ENCODE measurements around the gene NCSTN. TPM values are rescaled to one million over a fixed set of nuclear protein-coding genes. Genes with fewer than 3 reads are reported as not detected.

The NCSTN gene
- polyA plus RNA-seq, 3 donors: 125 to 238 (median 145) TPM

- H3K4me2 ChIP-seq (replicated peaks; ENCODE audit: extremely low read depth, low read length, poor library complexity, severe bottlenecking): no peak overlapping the region
- no peaks in the 10 kb centered on the region for H3K4me1 Mint-ChIP-seq
- peaks cover 0 to 1% (median 0%) of the 10 kb centered on the region in 3 donors for H3K27me3 Mint-ChIP-seq (ENCODE audit: low read depth in 3 of 3)
- H3K9me3 Mint-ChIP-seq: no peaks in the 10 kb centered on the region
- H3K4me3 Mint-ChIP-seq: no peak overlapping the region
- peak overlapping the region in 1 of 7 donors; percentile 69 for H3K27ac Mint-ChIP-seq
- peaks cover 94 to 100% of the 10 kb centered on the region in 2 donors for H3K36me3 Mint-ChIP-seq
- intact Hi-C loops (cut with micrococcal nuclease): no loop called here
- TF ChIP-seq, protein P1, sequence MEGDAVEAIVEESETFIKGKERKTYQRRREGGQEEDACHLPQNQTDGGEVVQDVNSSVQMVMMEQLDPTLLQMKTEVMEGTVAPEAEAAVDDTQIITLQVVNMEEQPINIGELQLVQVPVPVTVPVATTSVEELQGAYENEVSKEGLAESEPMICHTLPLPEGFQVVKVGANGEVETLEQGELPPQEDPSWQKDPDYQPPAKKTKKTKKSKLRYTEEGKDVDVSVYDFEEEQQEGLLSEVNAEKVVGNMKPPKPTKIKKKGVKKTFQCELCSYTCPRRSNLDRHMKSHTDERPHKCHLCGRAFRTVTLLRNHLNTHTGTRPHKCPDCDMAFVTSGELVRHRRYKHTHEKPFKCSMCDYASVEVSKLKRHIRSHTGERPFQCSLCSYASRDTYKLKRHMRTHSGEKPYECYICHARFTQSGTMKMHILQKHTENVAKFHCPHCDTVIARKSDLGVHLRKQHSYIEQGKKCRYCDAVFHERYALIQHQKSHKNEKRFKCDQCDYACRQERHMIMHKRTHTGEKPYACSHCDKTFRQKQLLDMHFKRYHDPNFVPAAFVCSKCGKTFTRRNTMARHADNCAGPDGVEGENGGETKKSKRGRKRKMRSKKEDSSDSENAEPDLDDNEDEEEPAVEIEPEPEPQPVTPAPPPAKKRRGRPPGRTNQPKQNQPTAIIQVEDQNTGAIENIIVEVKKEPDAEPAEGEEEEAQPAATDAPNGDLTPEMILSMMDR (IDR thresholded peaks at IDR 0.05): no peak
- no peak overlapping the region for H3K27ac ChIP-seq (ENCODE audit: low read depth in 1 of 2, low read length in 2 of 2)
- no peak overlapping the region for H2AFZ ChIP-seq (ENCODE audit: insufficient read depth, low read depth, low read length, poor library complexity, severe bottlenecking)
- peaks cover 96 to 98% of the 10 kb centered on the region in 2 donors for H3K36me3 ChIP-seq (replicated peaks in 1 of 2; ENCODE audit: control insufficient read depth in 1 of 2, insufficient read depth in 2 of 2, low read length in 2 of 2)
- no peak for DNase-seq
- H3K79me2 ChIP-seq (ENCODE audit: insufficient read depth, low read length): no peaks in the 10 kb centered on the region
- H3K27me3 ChIP-seq (ENCODE audit: control insufficient read depth in 2 of 2, insufficient read depth in 2 of 2, low read length in 2 of 2): no peaks in the 10 kb centered on the region
- no CpG with 5 or more reads among the region's 1 CpG for WGBS (ENCODE audit: insufficient coverage)
- H3K9me3 ChIP-seq (replicated peaks in 1 of 2; ENCODE audit: control insufficient read depth in 1 of 2, insufficient read depth in 1 of 2, low read length in 2 of 2): no peaks in the 10 kb centered on the region
- no peaks in the 10 kb centered on the region for H3K4me1 ChIP-seq (ENCODE audit: control insufficient read depth in 1 of 2, insufficient read depth in 2 of 2, low read length in 2 of 2)
- no peak overlapping the region for H3K9ac ChIP-seq (ENCODE audit: insufficient read depth, low read length, poor library complexity, severe bottlenecking)
- H4K20me1 ChIP-seq (ENCODE audit: insufficient read depth, low read length): peaks cover 61% of the 10 kb centered on the region
- no peak overlapping the region for H3K4me3 ChIP-seq (replicated peaks in 1 of 3; ENCODE audit: low read depth in 2 of 3, low read length in 3 of 3)
Observed at GRCh38 chr1:160309571-160309970, 33.6 kb upstream of the NCSTN start.

DNA sequence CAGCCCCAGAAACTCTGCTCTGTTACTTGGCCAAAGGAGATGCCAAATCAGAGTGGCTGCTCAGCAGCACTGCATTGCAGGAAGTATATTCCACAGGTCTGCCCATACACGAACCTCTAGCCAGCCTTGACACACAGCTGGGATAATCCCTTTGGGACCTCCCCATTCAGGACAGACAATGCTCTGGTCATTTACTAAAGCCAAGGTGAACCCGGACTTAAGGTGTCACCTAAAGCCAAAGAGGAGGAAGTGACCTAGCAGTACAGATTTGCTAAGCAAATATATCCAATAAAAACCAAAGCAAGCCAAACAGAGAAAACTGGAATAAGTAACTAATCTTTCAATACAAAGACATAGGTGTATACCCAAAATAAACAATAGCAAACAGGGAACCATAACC lies 27.8 kb upstream of the NCSTN start:
- WGBS (ENCODE audit: insufficient coverage): 100% methylated on average over 2 of the region's 2 CpGs
- Histone ChIP-seq H3K36me3 (replicated peaks in 1 of 2; ENCODE audit: control insufficient read depth in 1 of 2, insufficient read depth in 2 of 2, low read length in 2 of 2) (peaks cover 89 to 98% of the 10 kb centered on the region in 2 donors), H3K79me2 (ENCODE audit: insufficient read depth, low read length) (peaks cover 50% of the 10 kb centered on the region), H3K9ac (ENCODE audit: insufficient read depth, low read length, poor library complexity, severe bottlenecking) (no peak overlapping the region), H3K27me3 (ENCODE audit: control insufficient read depth in 2 of 2, insufficient read depth in 2 of 2, low read length in 2 of 2) (no peaks in the 10 kb centered on the region), H2AFZ (ENCODE audit: insufficient read depth, low read depth, low read length, poor library complexity, severe bottlenecking) (no peak overlapping the region), H3K4me2 (replicated peaks; ENCODE audit: extremely low read depth, low read length, poor library complexity, severe bottlenecking) (no peak overlapping the region), H3K27ac (ENCODE audit: low read depth in 1 of 2, low read length in 2 of 2) (peak overlapping the region in 1 of 2 donors; percentile 46), H4K20me1 (ENCODE audit: insufficient read depth, low read length) (peaks cover 78% of the 10 kb centered on the region), H3K9me3 (replicated peaks in 1 of 2; ENCODE audit: control insufficient read depth in 1 of 2, insufficient read depth in 1 of 2, low read length in 2 of 2) (no peaks in the 10 kb centered on the region), H3K4me1 (ENCODE audit: control insufficient read depth in 1 of 2, insufficient read depth in 2 of 2, low read length in 2 of 2) (no peaks in the 10 kb centered on the region), H3K4me3 (replicated peaks in 1 of 3; ENCODE audit: low read depth in 2 of 3, low read length in 3 of 3) (no peak overlapping the region)
- intact Hi-C loops (cut with micrococcal nuclease): no loop called here
- TF ChIP-seq, protein P1 (IDR thresholded peaks at IDR 0.05): no peak
- Mint-ChIP-seq H3K27me3 (ENCODE audit: low read depth in 3 of 3) (peaks cover 0 to 2% (median 0%) of the 10 kb centered on the region in 3 donors), H3K36me3 (peaks cover 88 to 99% of the 10 kb centered on the region in 2 donors), H3K4me1 (no peaks in the 10 kb centered on the region), H3K4me3 (no peak overlapping the region), H3K9me3 (peaks cover 0 to 8% (median 4%) of the 10 kb centered on the region in 7 donors), H3K27ac (peak overlapping the region in 2 of 7 donors; percentile 42 to 52)
- no peak for DNase-seq

All from CD14-positive monocyte (primary cell).